SU-DHL-6 (cell line): ENCODE results near the gene TNIK.

Experiments
- H2AFZ ChIP-seq: fragments of 200-600 bp; sonication (generic); 2 replicates; pipeline ENCODE4 v1.6.1; 2014; ENCODE audit warnings: low read depth, mild to moderate bottlenecking, moderate library complexity, mixed read lengths, antibody characterized with exemption, low read length; ENCODE audit not compliant: severe bottlenecking
- H3F3A ChIP-seq: fragments of 200-600 bp; shearing (Covaris generic); 2 replicates; pipeline ENCODE4 v1.6.0; 2016; ENCODE audit warnings: antibody characterized with exemption, mild to moderate bottlenecking; ENCODE audit not compliant: insufficient read depth
- H3K27ac ChIP-seq: fragments of 200-600 bp; sonication (generic); 2 replicates; pipeline ENCODE4 v1.5.1; 2016; ENCODE audit warnings: low read depth, mild to moderate bottlenecking, low read length, moderate library complexity, mixed read lengths
- H3K27me3 ChIP-seq: fragments of 200-600 bp; sonication (generic), shearing (Covaris generic); 2 replicates; pipeline ENCODE4 v1.6.0; 2014; ENCODE audit warnings: mild to moderate bottlenecking, low read length
- H3K36me3 ChIP-seq: fragments of 200-600 bp; sonication (generic); 2 replicates; pipeline ENCODE4 v1.6.1; 2014; ENCODE audit warnings: mild to moderate bottlenecking, low read length, mixed read lengths
- H3K4me2 ChIP-seq: fragments of 300-600, 200-600 bp; shearing (Covaris generic), sonication (generic); 2 replicates; pipeline ENCODE4 v1.6.0; 2014; ENCODE audit warnings: low read length, low read depth, mild to moderate bottlenecking; ENCODE audit not compliant: poor library complexity, severe bottlenecking
- H3K4me3 ChIP-seq: fragments of 200-600 bp; sonication (generic); 2 replicates; pipeline ENCODE4 v1.5.1; 2014; ENCODE audit warnings: antibody characterized with exemption, low read length, mild to moderate bottlenecking, mixed read lengths; ENCODE audit not compliant: insufficient read depth, poor library complexity, severe bottlenecking
- H3K79me2 ChIP-seq: fragments of 200-600 bp; sonication (generic); 2 replicates; pipeline ENCODE4 v1.6.1; 2014; ENCODE audit warnings: mild to moderate bottlenecking, low read length, moderate library complexity; ENCODE audit not compliant: insufficient read depth
- H3K9ac ChIP-seq: fragments of 200-600 bp; sonication (generic); 2 replicates; pipeline ENCODE4 v1.7.0; 2014; ENCODE audit warnings: mild to moderate bottlenecking, low read length
- H3K9me2 ChIP-seq: fragments of 200-600 bp; sonication (generic); replicated peaks from 2 replicates; pipeline ENCODE4 v1.6.1; 2014; ENCODE audit warnings: low read length; ENCODE audit not compliant: insufficient read depth
- H3K9me3 ChIP-seq: fragments of 200-600 bp; sonication (generic); 2 replicates; pipeline ENCODE4 v1.6.1; 2014; ENCODE audit warnings: low read length, mixed read lengths; ENCODE audit not compliant: insufficient read depth
- H4K20me1 ChIP-seq: fragments of 200-600 bp; sonication (generic); 2 replicates; pipeline ENCODE4 v1.6.1; 2014; ENCODE audit warnings: low read depth, mild to moderate bottlenecking, antibody characterized with exemption, low read length, moderate library complexity, mixed read lengths
- CTCF ChIP-seq: fragments of 200-600 bp; sonication (generic); IDR thresholded peaks from one replicate; pipeline ENCODE4 v1.5.1; 2017; ENCODE audit warnings: antibody characterized with exemption, mild to moderate bottlenecking, low read length, moderate library complexity; ENCODE audit not compliant: insufficient read depth, poor library complexity, severe bottlenecking
- EZH2phosphoT487 ChIP-seq: fragments of 200-600 bp; sonication (generic), shearing (Covaris generic); conservative IDR thresholded peaks from 2 replicates; pipeline ENCODE4 v1.6.1; 2018; ENCODE audit warnings: mild to moderate bottlenecking, antibody characterized with exemption, low read length, moderate library complexity, mixed read lengths

The TNIK gene

DNA sequence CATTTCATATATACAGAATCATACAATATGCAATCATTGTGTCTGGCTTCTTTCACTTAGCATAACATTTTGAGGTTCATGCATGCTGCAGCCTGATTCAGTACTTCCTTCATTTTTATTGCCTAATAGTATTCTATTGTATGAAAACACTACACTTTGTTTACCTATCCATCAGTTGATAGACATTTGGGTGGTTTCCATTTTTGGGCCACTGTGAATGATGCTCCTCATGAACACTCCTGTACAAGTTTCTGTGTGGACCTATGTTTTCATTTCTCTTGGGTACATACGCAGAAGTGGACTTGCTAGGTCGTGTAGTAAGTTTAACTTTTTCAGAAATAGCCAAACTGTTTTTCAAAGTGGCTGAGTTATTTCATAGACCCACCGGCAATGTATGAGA lies 18.8 kb downstream of the TNIK start:
- no peaks in the 10 kb centered on the region for H3K79me2 ChIP-seq
- no peaks in the 10 kb centered on the region for H3K36me3 ChIP-seq

DNA sequence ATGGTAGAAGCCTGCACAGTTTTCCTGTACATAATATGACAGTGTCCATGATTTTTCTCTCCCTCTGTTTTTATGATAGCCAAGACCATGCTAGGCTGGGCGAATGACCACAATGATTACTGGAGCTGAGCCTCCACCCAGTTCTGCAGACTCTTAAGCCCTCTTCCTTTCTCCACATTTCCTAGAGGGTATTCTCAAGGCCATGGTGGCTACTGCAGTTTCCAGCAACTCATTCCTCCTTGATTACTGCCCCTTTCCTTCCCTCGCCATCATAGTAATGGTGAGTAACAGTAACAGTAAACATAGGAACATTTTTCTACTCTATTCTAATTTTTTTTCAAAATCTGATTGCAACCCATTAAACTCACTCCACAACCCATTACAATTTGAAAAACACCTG lies 20.2 kb downstream of the TNIK start:
- no peaks in the 10 kb centered on the region for H3K9me2 ChIP-seq
- no peaks in the 10 kb centered on the region for H3K9me3 ChIP-seq
- H3K79me2 ChIP-seq = no peaks in the 10 kb centered on the region
- H3K9ac ChIP-seq = no peak overlapping the region
- TF ChIP-seq EZH2phosphoT487 (no peak), CTCF (no peak)
- H3K36me3 ChIP-seq = no peaks in the 10 kb centered on the region
- no peak overlapping the region for H3K4me2 ChIP-seq
- H2AFZ ChIP-seq = no peak overlapping the region
- H4K20me1 ChIP-seq = no peaks in the 10 kb centered on the region
- no peak overlapping the region for H3K4me3 ChIP-seq
- H3K27me3 ChIP-seq = no peaks in the 10 kb centered on the region
- no peaks in the 10 kb centered on the region for H3F3A ChIP-seq
- H3K27ac ChIP-seq = no peak overlapping the region

More for the DNA sequence above, 18.8 kb downstream of the TNIK start:
- no peaks in the 10 kb centered on the region for H3K27me3 ChIP-seq
- TF ChIP-seq EZH2phosphoT487 = no peak
- TF ChIP-seq CTCF = no peak
- no peaks in the 10 kb centered on the region for H4K20me1 ChIP-seq
- no peaks in the 10 kb centered on the region for H3K9me2 ChIP-seq
- H3K27ac ChIP-seq = no peak overlapping the region
- H3F3A ChIP-seq = no peaks in the 10 kb centered on the region
- H2AFZ ChIP-seq = no peak overlapping the region
- no peak overlapping the region for H3K4me2 ChIP-seq
- H3K9ac ChIP-seq = no peak overlapping the region
- no peaks in the 10 kb centered on the region for H3K9me3 ChIP-seq
- H3K4me3 ChIP-seq = no peak overlapping the region

- no peaks in the 10 kb centered on the region for H3K79me2 ChIP-seq
- no peaks in the 10 kb centered on the region for H4K20me1 ChIP-seq
- no peaks in the 10 kb centered on the region for H3F3A ChIP-seq
- H3K4me2 ChIP-seq = no peak overlapping the region
- H3K9ac ChIP-seq = no peak overlapping the region
- TF ChIP-seq CTCF = no peak
- no peak overlapping the region for H2AFZ ChIP-seq
- no peaks in the 10 kb centered on the region for H3K36me3 ChIP-seq
- no peaks in the 10 kb centered on the region for H3K27me3 ChIP-seq
- H3K27ac ChIP-seq = no peak overlapping the region
- H3K9me2 ChIP-seq = no peaks in the 10 kb centered on the region
- no peak overlapping the region for H3K4me3 ChIP-seq
- H3K9me3 ChIP-seq = no peaks in the 10 kb centered on the region
These were observed 23.0 kb downstream of the TNIK start for GRCh38 chr3:171437115-171437756.
